ENCODE measurements around the gene VHLL.

VHLL gene

GRCh38 chr1:156291226-156292061 lies 7.7 kb downstream of the VHLL start:
- DNase-seq (ENCODE audit: low read depth in 2 of 2): no peak

- no peak for DNase-seq (ENCODE audit: low read depth in 2 of 2)
Measured at GRCh38 chr1:156289857-156290256, 9.2 kb downstream of the VHLL start.

GRCh38 chr1:156286061-156286460 lies 13.0 kb downstream of the VHLL start:
- no peak for DNase-seq (ENCODE audit: low read depth in 2 of 2)

- DNase-seq (ENCODE audit: low read depth in 2 of 2): no peak
Measured at GRCh38 chr1:156285437-156285836, 13.7 kb downstream of the VHLL start.

- no peak for DNase-seq (ENCODE audit: low read depth in 2 of 2)
Measured at GRCh38 chr1:156284757-156285156, 14.3 kb downstream of the VHLL start.

GRCh38 chr1:156284112-156284511 lies 15.0 kb downstream of the VHLL start, which contains the start of gene TMEM79:
TSS of gene TMEM79 (plus strand) at chr1:156284325. CDS start at chr1:156285227, 902 bp downstream.
- no peak for DNase-seq (ENCODE audit: low read depth in 2 of 2)

GRCh38 chr1:156283521-156283920 lies 15.6 kb downstream of the VHLL start:
- DNase-seq (ENCODE audit: low read depth in 2 of 2): no peak

- peak; percentile 88 to 94 for DNase-seq (ENCODE audit: low read depth in 2 of 2)
Measured at GRCh38 chr1:156282479-156283222, 16.5 kb downstream of the VHLL start, which contains the start of gene SMG5. TSS of gene SMG5 (minus strand) at chr1:156282825. CDS start at chr1:156282680, 145 bp downstream.

- DNase-seq (ENCODE audit: low read depth in 2 of 2): peak in 1 of 2 experiments; percentile 26
Measured at GRCh38 chr1:156281693-156282478, 17.2 kb downstream of the VHLL start.

GRCh38 chr1:156281281-156281680 lies 17.8 kb downstream of the VHLL start:
- peak in 1 of 2 experiments; percentile 45 for DNase-seq (ENCODE audit: low read depth in 2 of 2)

- no peak for DNase-seq (ENCODE audit: low read depth in 2 of 2)
Measured at GRCh38 chr1:156279837-156280236, 19.3 kb downstream of the VHLL start.

- no peak for DNase-seq (ENCODE audit: low read depth in 2 of 2)
Measured at GRCh38 chr1:156276966-156277381, 22.1 kb downstream of the VHLL start.

- no peak for DNase-seq (ENCODE audit: low read depth in 2 of 2)
Measured at GRCh38 chr1:156276532-156276931, 22.6 kb downstream of the VHLL start.

GRCh38 chr1:156270314-156270713 lies 28.8 kb downstream of the VHLL start:
- DNase-seq (ENCODE audit: low read depth in 2 of 2): no peak

GRCh38 chr1:156268336-156268735 lies 30.8 kb downstream of the VHLL start:
- no peak for DNase-seq (ENCODE audit: low read depth in 2 of 2)

- DNase-seq (ENCODE audit: low read depth in 2 of 2): no peak
Measured at GRCh38 chr1:156266051-156266450, 33.1 kb downstream of the VHLL start.

GRCh38 chr1:156263288-156263655 lies 35.8 kb downstream of the VHLL start:
- DNase-seq (ENCODE audit: low read depth in 2 of 2): no peak

- DNase-seq (ENCODE audit: low read depth in 2 of 2): no peak
Measured at GRCh38 chr1:156262461-156263287, 36.4 kb downstream of the VHLL start.

GRCh38 chr1:156260896-156261295 lies 38.2 kb downstream of the VHLL start:
- no peak for DNase-seq (ENCODE audit: low read depth in 2 of 2)

GRCh38 chr1:156259805-156260204 lies 39.3 kb downstream of the VHLL start:
- no peak for DNase-seq (ENCODE audit: low read depth in 2 of 2)

GRCh38 chr1:156258859-156259258 lies 40.2 kb downstream of the VHLL start:
- DNase-seq (ENCODE audit: low read depth in 2 of 2): no peak
